Endodermal cell (in vitro differentiated cells): ENCODE measurements around the gene ID4. TPM values are rescaled to one million over a fixed set of nuclear protein-coding genes. Genes with fewer than 3 reads are reported as not detected.

Experiments
- DNase-seq: peaks from one replicate; pipeline ENCODE4 v3.0.0-alpha.2; 2017
- H3K27ac ChIP-seq: 2 replicates; pipeline ENCODE4 v1.5.1; 2013; ENCODE audit warnings: mild to moderate bottlenecking, low read depth, low read length, moderate library complexity
- H3K27me3 ChIP-seq: 2 replicates; pipeline ENCODE4 v1.6.1; 2013; ENCODE audit warnings: mild to moderate bottlenecking, low read length, moderate library complexity; ENCODE audit not compliant: insufficient read depth, control insufficient read depth, poor library complexity, severe bottlenecking
- H3K36me3 ChIP-seq: 2 replicates; pipeline ENCODE4 v1.7.0; 2013; ENCODE audit warnings: mild to moderate bottlenecking, low read length, moderate library complexity; ENCODE audit not compliant: control insufficient read depth, insufficient read depth
- H3K4me1 ChIP-seq: one replicate; pipeline ENCODE4 v1.7.0; 2013; ENCODE audit warnings: low read length; ENCODE audit not compliant: control insufficient read depth, insufficient read depth
- H3K4me3 ChIP-seq: 2 replicates; pipeline ENCODE4 v1.5.1; 2013; ENCODE audit warnings: mild to moderate bottlenecking, low read length, moderate library complexity
- H3K9ac ChIP-seq: 2 replicates; pipeline ENCODE4 v1.6.1; 2013; ENCODE audit warnings: mild to moderate bottlenecking, low read length, moderate library complexity; ENCODE audit not compliant: poor library complexity, severe bottlenecking; ENCODE audit errors: extremely low read depth
- H3K9me3 ChIP-seq: 2 replicates; pipeline ENCODE4 v1.6.1; 2013; ENCODE audit warnings: mild to moderate bottlenecking, low read length, moderate library complexity; ENCODE audit not compliant: control insufficient read depth
- H3K27ac Mint-ChIP-seq: 2 replicates; pipeline ENCODE4 v1.8.0; 2020; ENCODE audit warnings: mixed read lengths
- H3K27me3 Mint-ChIP-seq: 2 replicates; pipeline ENCODE4 v1.8.0; 2021; ENCODE audit warnings: mild to moderate bottlenecking, mixed read lengths; ENCODE audit not compliant: insufficient read depth
- H3K36me3 Mint-ChIP-seq: 2 replicates; pipeline ENCODE4 v1.8.0; 2020; ENCODE audit warnings: low read depth, mixed read lengths
- H3K4me1 Mint-ChIP-seq: 2 replicates; pipeline ENCODE4 v1.8.0; 2020; ENCODE audit warnings: mixed read lengths
- H3K4me3 Mint-ChIP-seq: 2 replicates; pipeline ENCODE4 v1.8.0; 2020; ENCODE audit warnings: mild to moderate bottlenecking, moderate library complexity, mixed read lengths
- H3K9me3 Mint-ChIP-seq: 2 replicates; pipeline ENCODE4 v1.8.0; 2020; ENCODE audit warnings: mild to moderate bottlenecking, mixed read lengths
- WGBS, 2 experiments: methylation state at CpG; one replicate each; pipeline versions ENCODE4 v1.1.5 to v1.1.7; 2013; ENCODE audit warnings: missing lambda C conversion rate in 2 of 2, mixed read lengths in 1 of 2; ENCODE audit not compliant: insufficient coverage in 1 of 2, insufficient read length in 1 of 2; 5-methylcytosine and 5-hydroxymethylcytosine counted together
- total RNA-seq, 2 donors: library from RNA; stranded (reverse); fragmentation: NEBNext Ultra II Directional in 1 of 2; extraction: Animal tissue kit (Norgen Biotek cat#: 25700) in 1 of 2; gene quantifications; 2 replicates in 1 of 2; 3 replicates in 1 of 2; pipeline ENCODE4 v1.2.1, GENCODE V29; 2021
- TF ChIP-seq, protein P1 (sequence below): fragments of 200-600 bp; sonication (generic); conservative IDR thresholded peaks from 2 replicates; pipeline ENCODE4 v1.5.0; 2021; ENCODE audit warnings: antibody characterized with exemption, mild to moderate bottlenecking

The ID4 gene
- total RNA-seq, 2 donors from 2014 or later = 38.5 to 39.3 TPM

DNA sequence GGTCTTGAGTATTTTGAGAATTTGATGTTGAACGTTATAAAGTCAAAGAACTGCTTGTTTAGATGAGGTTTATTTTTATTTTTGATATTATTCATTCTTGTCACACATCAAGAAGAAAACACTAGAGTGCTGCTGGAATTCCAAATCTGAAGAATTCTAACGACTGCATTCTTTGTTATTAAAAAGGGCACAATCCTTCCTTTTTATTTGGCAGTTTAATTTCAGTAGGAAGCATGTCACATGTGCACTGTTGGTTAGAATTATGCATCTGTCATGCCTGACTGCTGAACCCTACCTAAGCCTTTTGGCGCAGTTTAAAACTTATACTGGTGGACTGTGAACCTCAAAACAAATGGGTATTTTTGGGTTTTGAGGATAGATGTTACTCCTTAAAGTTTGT is 4.0 kb downstream of the ID4 start:
- 52 to 76% methylated on average over 2 to 3 of the region's 3 CpGs for WGBS, 2 experiments
- peaks cover 5% of the 10 kb centered on the region for H3K27me3 ChIP-seq
- Mint-ChIP-seq H3K27ac (no peak overlapping the region), H3K9me3 (no peaks in the 10 kb centered on the region), H3K27me3 (peaks cover 4% of the 10 kb centered on the region), H3K36me3 (peaks cover 17% of the 10 kb centered on the region), H3K4me3 (no peak overlapping the region), H3K4me1 (peaks cover 34% of the 10 kb centered on the region)
- H3K27ac ChIP-seq = peak overlapping the region; percentile 74
- no peak overlapping the region for H3K9ac ChIP-seq
- DNase-seq = no peak
- no peaks in the 10 kb centered on the region for H3K36me3 ChIP-seq
- no peak overlapping the region for H3K4me3 ChIP-seq
- H3K9me3 ChIP-seq = no peaks in the 10 kb centered on the region
- TF ChIP-seq, protein P1, sequence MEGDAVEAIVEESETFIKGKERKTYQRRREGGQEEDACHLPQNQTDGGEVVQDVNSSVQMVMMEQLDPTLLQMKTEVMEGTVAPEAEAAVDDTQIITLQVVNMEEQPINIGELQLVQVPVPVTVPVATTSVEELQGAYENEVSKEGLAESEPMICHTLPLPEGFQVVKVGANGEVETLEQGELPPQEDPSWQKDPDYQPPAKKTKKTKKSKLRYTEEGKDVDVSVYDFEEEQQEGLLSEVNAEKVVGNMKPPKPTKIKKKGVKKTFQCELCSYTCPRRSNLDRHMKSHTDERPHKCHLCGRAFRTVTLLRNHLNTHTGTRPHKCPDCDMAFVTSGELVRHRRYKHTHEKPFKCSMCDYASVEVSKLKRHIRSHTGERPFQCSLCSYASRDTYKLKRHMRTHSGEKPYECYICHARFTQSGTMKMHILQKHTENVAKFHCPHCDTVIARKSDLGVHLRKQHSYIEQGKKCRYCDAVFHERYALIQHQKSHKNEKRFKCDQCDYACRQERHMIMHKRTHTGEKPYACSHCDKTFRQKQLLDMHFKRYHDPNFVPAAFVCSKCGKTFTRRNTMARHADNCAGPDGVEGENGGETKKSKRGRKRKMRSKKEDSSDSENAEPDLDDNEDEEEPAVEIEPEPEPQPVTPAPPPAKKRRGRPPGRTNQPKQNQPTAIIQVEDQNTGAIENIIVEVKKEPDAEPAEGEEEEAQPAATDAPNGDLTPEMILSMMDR = no peak
- peaks cover 14% of the 10 kb centered on the region for H3K4me1 ChIP-seq

DNA sequence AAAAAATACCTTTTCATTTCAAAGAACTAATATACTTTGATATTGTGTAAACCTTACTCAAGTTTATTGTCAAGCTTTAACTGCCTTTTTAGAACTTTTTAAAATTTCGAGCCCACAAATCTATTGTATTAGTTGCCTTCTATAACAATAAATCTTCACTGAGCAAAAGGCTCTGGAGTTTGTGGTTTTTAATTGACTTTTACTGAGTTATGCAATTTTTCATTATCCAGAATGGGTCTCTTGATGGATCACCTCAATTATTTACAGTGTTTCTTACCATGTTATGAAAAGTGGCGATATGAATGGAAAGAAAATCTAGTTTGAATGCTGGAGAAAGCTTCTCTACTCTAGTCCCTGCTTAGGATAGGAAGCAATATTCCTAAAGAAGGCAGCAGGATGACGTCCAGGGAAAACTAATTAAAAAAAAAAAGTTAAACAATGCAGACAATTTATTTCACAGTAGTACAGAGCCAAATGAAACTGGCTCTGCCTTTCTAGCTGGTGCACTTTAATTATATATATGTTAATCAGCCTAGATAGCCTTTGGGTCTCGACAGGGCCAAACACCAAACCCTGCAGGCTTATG is 5.0 kb downstream of the ID4 start:
- Mint-ChIP-seq H3K36me3 (peaks cover 17% of the 10 kb centered on the region), H3K27me3 (no peaks in the 10 kb centered on the region), H3K9me3 (no peaks in the 10 kb centered on the region), H3K27ac (no peak overlapping the region), H3K4me1 (peaks cover 37% of the 10 kb centered on the region), H3K4me3 (no peak overlapping the region)
- no peak for DNase-seq
- H3K27ac ChIP-seq = peak overlapping the region; percentile 85
- no peaks in the 10 kb centered on the region for H3K27me3 ChIP-seq
- TF ChIP-seq, protein P1 = no peak
- peaks cover 14% of the 10 kb centered on the region for H3K4me1 ChIP-seq
- no peaks in the 10 kb centered on the region for H3K9me3 ChIP-seq
- H3K36me3 ChIP-seq = no peaks in the 10 kb centered on the region
- H3K4me3 ChIP-seq = no peak overlapping the region
- 62 to 63% methylated on average over 1 to 4 of the region's 4 CpGs for WGBS, 2 experiments
- no peak overlapping the region for H3K9ac ChIP-seq

DNA sequence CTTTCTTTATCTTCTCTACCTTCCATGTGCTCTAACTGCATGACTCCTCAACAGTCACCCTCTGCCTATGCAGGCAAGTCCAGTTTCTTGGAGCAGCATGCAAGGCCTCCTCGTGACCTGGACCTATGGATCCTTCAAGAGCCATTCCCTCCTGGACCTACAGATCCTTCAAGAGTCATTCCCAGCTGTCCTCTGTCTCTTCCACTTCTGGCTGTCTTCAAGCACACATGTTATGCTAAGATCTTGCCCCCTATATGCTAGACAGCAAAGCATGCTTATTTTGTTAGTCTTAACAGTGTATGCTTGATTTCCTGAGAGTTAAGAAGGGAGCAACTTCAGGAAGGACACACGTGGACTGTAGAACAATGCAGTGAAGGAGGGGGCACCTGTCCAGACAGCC is 7.5 kb downstream of the ID4 start:
- Mint-ChIP-seq H3K27me3 (no peaks in the 10 kb centered on the region), H3K27ac (no peak overlapping the region), H3K36me3 (peaks cover 11% of the 10 kb centered on the region), H3K4me1 (peaks cover 44% of the 10 kb centered on the region), H3K4me3 (no peak overlapping the region), H3K9me3 (no peaks in the 10 kb centered on the region)
- TF ChIP-seq, protein P1 = no peak
- no peak for DNase-seq
- H3K27me3 ChIP-seq = no peaks in the 10 kb centered on the region
- WGBS, 2 experiments = 97 to 100% methylated on average over 2 of the region's 2 CpGs
- no peak overlapping the region for H3K4me3 ChIP-seq
- no peaks in the 10 kb centered on the region for H3K9me3 ChIP-seq
- H3K4me1 ChIP-seq = peaks cover 14% of the 10 kb centered on the region
- no peak overlapping the region for H3K27ac ChIP-seq
- no peak overlapping the region for H3K9ac ChIP-seq
- no peaks in the 10 kb centered on the region for H3K36me3 ChIP-seq
